Measurements from ENCODE around the gene GLT1D1.

GRCh38 chr12:128844031-128844635 lies 9.1 kb upstream of the GLT1D1 start:
- TF ChIP-seq EP300 (IDR thresholded peaks at IDR 0.05; ENCODE audit: borderline replicate concordance) (no peak), REST (IDR thresholded peaks at IDR 0.05; ENCODE audit: low read depth) (no peak), CEBPB (IDR thresholded peaks at IDR 0.05) (no peak), TEAD4 (IDR thresholded peaks at IDR 0.05) (no peak), YY1 (IDR thresholded peaks at IDR 0.05; ENCODE audit: low read depth) (no peak), FOXM1 (IDR thresholded peaks at IDR 0.05; ENCODE audit: borderline replicate concordance, low read depth) (no peak), EGR1 (IDR thresholded peaks at IDR 0.05) (no peak), CREB1 (IDR thresholded peaks at IDR 0.05; ENCODE audit: low read depth) (no peak), RAD21 (IDR thresholded peaks at IDR 0.05; ENCODE audit: low read depth) (no peak)
